MG63 (cell line): ENCODE data around the gene FCN3. TPM values are rescaled to one million over a fixed set of nuclear protein-coding genes. Genes with fewer than 3 reads are reported as not detected.
"Not testable (repeated sequence)": the region's sequence is repeated elsewhere in the genome, so short reads cannot be mapped to it uniquely, and the experiment has no call there.

Experiments used
- DNase-seq: peaks from one replicate; pipeline ENCODE4 v3.0.0-alpha.2; 2020
- H3K27me3 ChIP-seq: fragments of 250-450 bp; sonication (Bioruptor Pico); 2 replicates; pipeline ENCODE4 v1.5.1; 2020; ENCODE audit warnings: mild to moderate bottlenecking, moderate library complexity
- H3K36me3 ChIP-seq: fragments of 250-450 bp; sonication (Bioruptor Pico); 2 replicates; pipeline ENCODE4 v1.5.1; 2020; ENCODE audit warnings: mild to moderate bottlenecking, moderate library complexity
- H3K4me3 ChIP-seq: fragments of 250-450 bp; sonication (Bioruptor Pico); 2 replicates; pipeline ENCODE4 v1.5.1; 2020; ENCODE audit warnings: mild to moderate bottlenecking, moderate library complexity
- H3K9me3 ChIP-seq: fragments of 250-450 bp; sonication (Bioruptor Pico); 2 replicates; pipeline ENCODE4 v1.5.1; 2020; ENCODE audit warnings: mild to moderate bottlenecking, moderate library complexity
- total RNA-seq: library from RNA; depleted of rRNA; stranded (reverse); fragments of >200 nt; shearing (Covaris generic); gene quantifications from 2 replicates; pipeline ENCODE4 v1.2.3, GENCODE V29; 2014; ENCODE audit warnings: low replicate concordance

FCN3 gene
- total RNA-seq, 1 experiment from 2014 or later, result not detected

- Histone ChIP-seq H3K27me3 (no peaks in the 10 kb centered on the region), H3K4me3 (no peak overlapping the region; the same call in 1 of the 2 replicates), H3K36me3 (no peaks in the 10 kb centered on the region), H3K9me3 (no peaks in the 10 kb centered on the region)
- DNase-seq, result no peak
Observed at GRCh38 chr1:27391511-27392095, 17.0 kb upstream of the FCN3 start.

- Histone ChIP-seq H3K4me3 (no peak overlapping the region), H3K36me3 (no peaks in the 10 kb centered on the region), H3K27me3 (no peaks in the 10 kb centered on the region), H3K9me3 (no peaks in the 10 kb centered on the region)
- peak; percentile 24 for DNase-seq
Observed at GRCh38 chr1:27388337-27389005, 13.8 kb upstream of the FCN3 start.

GRCh38 chr1:27384797-27385196, 10.2 kb upstream of the FCN3 start:
- H3K36me3 ChIP-seq, result not testable (repeated sequence)

GRCh38 chr1:27383661-27384060, 9.0 kb upstream of the FCN3 start:
- no peak for DNase-seq
- no peaks in the 10 kb centered on the region for H3K36me3 ChIP-seq
- no peak overlapping the region for H3K4me3 ChIP-seq
- no peaks in the 10 kb centered on the region for H3K9me3 ChIP-seq
- H3K27me3 ChIP-seq, result no peaks in the 10 kb centered on the region

More at GRCh38 chr1:27384797-27385196, 10.2 kb upstream of the FCN3 start:
- DNase-seq, H3K27me3 ChIP-seq, H3K9me3 ChIP-seq, H3K4me3 ChIP-seq: not testable (repeated sequence)

GRCh38 chr1:27383039-27383605, 8.5 kb upstream of the FCN3 start, which contains the start of gene CD164L2:
TSS of gene CD164L2 (minus strand) at chr1:27383333. CDS start at chr1:27383239, 94 bp downstream.
- no peaks in the 10 kb centered on the region for H3K27me3 ChIP-seq
- no peak for DNase-seq

GRCh38 chr1:27381969-27382762, 7.5 kb upstream of the FCN3 start:
- DNase-seq, result no peak
- Histone ChIP-seq H3K27me3 (no peaks in the 10 kb centered on the region), H3K4me3 (no peak overlapping the region), H3K36me3 (no peaks in the 10 kb centered on the region), H3K9me3 (no peaks in the 10 kb centered on the region)

More at GRCh38 chr1:27383039-27383605, 8.5 kb upstream of the FCN3 start, which contains the start of gene CD164L2:
- Histone ChIP-seq H3K36me3 (no peaks in the 10 kb centered on the region), H3K4me3 (no peak within 1 kb of the TSS), H3K9me3 (no peaks in the 10 kb centered on the region)

GRCh38 chr1:27380766-27381733, 6.4 kb upstream of the FCN3 start:
- Histone ChIP-seq H3K9me3 (no peaks in the 10 kb centered on the region), H3K4me3 (no peak overlapping the region), H3K27me3 (no peaks in the 10 kb centered on the region), H3K36me3 (no peaks in the 10 kb centered on the region)
- no peak for DNase-seq

GRCh38 chr1:27380224-27380623, 5.6 kb upstream of the FCN3 start:
- no peaks in the 10 kb centered on the region for H3K36me3 ChIP-seq
- DNase-seq, result no peak
- H3K27me3 ChIP-seq, result no peaks in the 10 kb centered on the region
- H3K4me3 ChIP-seq, result no peak overlapping the region
- H3K9me3 ChIP-seq, result no peaks in the 10 kb centered on the region

- DNase-seq, result no peak
- Histone ChIP-seq H3K36me3 (no peaks in the 10 kb centered on the region), H3K27me3 (no peaks in the 10 kb centered on the region), H3K9me3 (no peaks in the 10 kb centered on the region), H3K4me3 (no peak overlapping the region)
Observed at GRCh38 chr1:27379564-27380122, 5.0 kb upstream of the FCN3 start.

GRCh38 chr1:27377760-27378495, 3.3 kb upstream of the FCN3 start:
- Histone ChIP-seq H3K9me3 (no peaks in the 10 kb centered on the region), H3K36me3 (no peaks in the 10 kb centered on the region), H3K27me3 (no peaks in the 10 kb centered on the region), H3K4me3 (no peak overlapping the region)
- DNase-seq, result no peak

GRCh38 chr1:27372808-27373690, 1.6 kb downstream of the FCN3 start:
- H3K27me3 ChIP-seq, result no peaks in the 10 kb centered on the region

GRCh38 chr1:27372022-27372807, 2.4 kb downstream of the FCN3 start:
- no peak for DNase-seq
- Histone ChIP-seq H3K27me3 (no peaks in the 10 kb centered on the region), H3K4me3 (no peak overlapping the region)

More at GRCh38 chr1:27372808-27373690, 1.6 kb downstream of the FCN3 start:
- Histone ChIP-seq H3K9me3 (no peaks in the 10 kb centered on the region), H3K36me3 (no peaks in the 10 kb centered on the region), H3K4me3 (no peak overlapping the region)
- DNase-seq, result no peak

GRCh38 chr1:27368869-27369582, 5.6 kb downstream of the FCN3 start:
- H3K9me3 ChIP-seq, result no peaks in the 10 kb centered on the region
- no peaks in the 10 kb centered on the region for H3K27me3 ChIP-seq
- H3K4me3 ChIP-seq, result no peak overlapping the region
- H3K36me3 ChIP-seq, result peaks cover 11% of the 10 kb centered on the region
- DNase-seq, result no peak

More at GRCh38 chr1:27372022-27372807, 2.4 kb downstream of the FCN3 start:
- no peaks in the 10 kb centered on the region for H3K9me3 ChIP-seq
- no peaks in the 10 kb centered on the region for H3K36me3 ChIP-seq
